IMR-90 (cell line): Measurements from ENCODE around the gene SMKR1. TPM values are rescaled to one million over a fixed set of nuclear protein-coding genes. Genes with fewer than 3 reads are reported as not detected.

ENCODE experiments used
- ATAC-seq: fragments of 200-7000 bp; cut with Tn5 transposase; 2 replicates; pipeline ENCODE4 v1.9.1; 2020; ENCODE audit warnings: low read depth, mild to moderate bottlenecking, moderate library complexity
- BruUV-seq: library from RNA; stranded (reverse); fragments of 400-500 nt; replicated peaks from 2 replicates; lab custom pipeline; 2021; lab: Mats Ljungman, UMichigan
- CTCF ChIA-PET: fragments of 300-600 bp; formaldehyde crosslinking; extraction: SDS; loops from one replicate; lab custom pipeline; 2021; ENCODE audit warnings: antibody characterized with exemption; lab: Yijun Ruan, JAX
- POLR2A ChIA-PET: fragments of 300-600 bp; sonication (Branson Sonifier 250); formaldehyde crosslinking; loops from one replicate; lab custom pipeline; 2022; ENCODE audit warnings: antibody characterized with exemption; ENCODE audit not compliant: unreplicated experiment; lab: Charles Lee
- DNase-seq: peaks from one replicate; pipeline ENCODE4 v3.0.0; 2013
- H2AFZ ChIP-seq: replicated peaks from 2 replicates; pipeline ENCODE3; 2013; ENCODE audit warnings: low read length, mild to moderate bottlenecking; ENCODE audit not compliant: poor library complexity
- H2AK5ac ChIP-seq: 2 replicates; pipeline ENCODE4 v1.6.1; 2013; ENCODE audit warnings: low read depth, low read length, inconsistent platforms
- H2AK9ac ChIP-seq: replicated peaks from 2 replicates; pipeline ENCODE3; 2013; ENCODE audit warnings: mild to moderate bottlenecking, low read depth, low read length, moderate library complexity; ENCODE audit not compliant: poor library complexity
- H2BK120ac ChIP-seq: 2 replicates; pipeline ENCODE4 v1.6.1; 2013; ENCODE audit warnings: low read depth, low read length, inconsistent platforms
- H2BK15ac ChIP-seq: 3 replicates; pipeline ENCODE4 v1.6.1; 2013; ENCODE audit warnings: low read depth, low read length, inconsistent platforms
- H2BK20ac ChIP-seq: 2 replicates; pipeline ENCODE4 v1.6.1; 2013; ENCODE audit warnings: low read depth, mild to moderate bottlenecking, inconsistent platforms, low read length, moderate library complexity
- H2BK5ac ChIP-seq: 2 replicates; pipeline ENCODE4 v1.6.1; 2013; ENCODE audit warnings: mild to moderate bottlenecking, low read depth, low read length, inconsistent platforms; ENCODE audit not compliant: poor library complexity, severe bottlenecking
- H3K14ac ChIP-seq: replicated peaks from 2 replicates; pipeline ENCODE4 v1.6.1; 2013; ENCODE audit warnings: low read depth, low read length, inconsistent platforms
- H3K18ac ChIP-seq: 2 replicates; pipeline ENCODE4 v1.6.1; 2013; ENCODE audit warnings: low read depth, low read length, control low read depth
- H3K23ac ChIP-seq: 2 replicates; pipeline ENCODE4 v1.6.1; 2013; ENCODE audit warnings: low read depth, low read length, inconsistent platforms
- H3K27ac ChIP-seq: 2 replicates; pipeline ENCODE4 v1.5.1; 2013; ENCODE audit warnings: mild to moderate bottlenecking, control low read depth, low read length; ENCODE audit not compliant: insufficient read depth
- H3K27me3 ChIP-seq: 2 replicates; pipeline ENCODE4 v1.6.1; 2013; ENCODE audit warnings: low read length; ENCODE audit not compliant: control insufficient read depth, insufficient read depth
- H3K36me3 ChIP-seq: 2 replicates; pipeline ENCODE4 v1.6.1; 2013; ENCODE audit warnings: low read length, mixed read lengths; ENCODE audit not compliant: control insufficient read depth, insufficient read depth
- H3K4ac ChIP-seq: 2 replicates; pipeline ENCODE4 v1.6.1; 2013; ENCODE audit warnings: low read depth, low read length, inconsistent platforms
- H3K4me1 ChIP-seq: 2 replicates; pipeline ENCODE4 v1.6.1; 2013; ENCODE audit warnings: low read length, mixed read lengths; ENCODE audit not compliant: control insufficient read depth, insufficient read depth
- H3K4me2 ChIP-seq: 2 replicates; pipeline ENCODE4 v1.6.1; 2013; ENCODE audit warnings: low read depth, mild to moderate bottlenecking, control low read depth, low read length, moderate library complexity
- H3K4me3 ChIP-seq: 2 replicates; pipeline ENCODE4 v1.5.1; 2013; ENCODE audit warnings: low read depth, mild to moderate bottlenecking, control low read depth, low read length, moderate library complexity; ENCODE audit not compliant: insufficient read depth
- H3K56ac ChIP-seq: 2 replicates; pipeline ENCODE4 v1.6.1; 2013; ENCODE audit warnings: low read length, inconsistent platforms; ENCODE audit not compliant: insufficient read depth; ENCODE audit errors: extremely low read depth
- H3K79me1 ChIP-seq, 2 experiments: 2 replicates each; pipeline ENCODE4 v1.6.1; 2013; ENCODE audit warnings: low read length in 2 of 2, inconsistent platforms in 1 of 2, low read depth in 1 of 2
- H3K9ac ChIP-seq: 2 replicates; pipeline ENCODE4 v1.6.1; 2013; ENCODE audit warnings: low read depth, low read length, control low read depth
- H3K9me1 ChIP-seq: 2 replicates; pipeline ENCODE4 v1.6.1; 2013; ENCODE audit warnings: low read length, inconsistent platforms; ENCODE audit not compliant: insufficient read depth
- H3K9me3 ChIP-seq: 2 replicates; pipeline ENCODE4 v1.6.1; 2013; ENCODE audit warnings: low read length; ENCODE audit not compliant: control insufficient read depth, insufficient read depth
- H4K20me1 ChIP-seq: 2 replicates; pipeline ENCODE4 v1.6.1; 2013; ENCODE audit warnings: low read length, inconsistent platforms; ENCODE audit not compliant: insufficient read depth
- H4K5ac ChIP-seq: 2 replicates; pipeline ENCODE4 v1.6.1; 2013; ENCODE audit warnings: mild to moderate bottlenecking, low read depth, low read length, control low read depth
- H4K8ac ChIP-seq, 2 experiments: 2 replicates each; pipeline ENCODE4 v1.6.1; 2013; ENCODE audit warnings: low read depth in 2 of 2, low read length in 2 of 2, control low read depth in 1 of 2, inconsistent platforms in 1 of 2
- H4K91ac ChIP-seq: 2 replicates; pipeline ENCODE4 v1.6.1; 2013; ENCODE audit warnings: low read depth, low read length, inconsistent platforms; ENCODE audit not compliant: insufficient read depth
- CHD1 ChIP-seq: IDR thresholded peaks from 2 replicates; pipeline ENCODE4 v1.6.1; 2012; ENCODE audit warnings: low read depth, low read length, improper control_type of control experiment
- CTCF ChIP-seq: conservative IDR thresholded peaks from 2 replicates; pipeline ENCODE4 v1.5.1; 2012; ENCODE audit warnings: mild to moderate bottlenecking, low read depth, low read length, improper control_type of control experiment
- ELK1 ChIP-seq: fragments of 150-350 bp; IDR thresholded peaks from 2 replicates; pipeline ENCODE4 v1.6.1; 2016; ENCODE audit warnings: low read depth, mild to moderate bottlenecking, low read length, moderate library complexity, borderline replicate concordance
- NFE2L2 ChIP-seq: fragments of 150-350 bp; IDR thresholded peaks from 2 replicates; pipeline ENCODE4 v1.6.1; 2016; ENCODE audit warnings: low read depth, mild to moderate bottlenecking, low read length
- RFX5 ChIP-seq: IDR thresholded peaks from 2 replicates; pipeline ENCODE4 v1.8.0; 2012; ENCODE audit warnings: low read depth, mild to moderate bottlenecking, low read length, moderate library complexity
- WGBS, 2 experiments: methylation state at CpG; one replicate each; pipeline versions ENCODE4 v1.1.5 to v1.1.7; 2013; ENCODE audit warnings: missing lambda C conversion rate in 2 of 2; ENCODE audit not compliant: insufficient read length in 1 of 2; ENCODE audit errors: extremely low coverage in 2 of 2; 5-methylcytosine and 5-hydroxymethylcytosine counted together
- dilution Hi-C: fragments of 300-500 bp; cut with HindIII; formaldehyde crosslinking; loops from one replicate; pipeline ENCODE4 v1.14.3; 2018; ENCODE audit warnings: low sequenced_read_pairs; ENCODE audit not compliant: unreplicated experiment
- in situ Hi-C: fragments of 300-500 bp; cut with MboI; formaldehyde crosslinking; loops from 3 replicates; pipeline ENCODE4 v1.14.3; 2019; ENCODE audit warnings: low sequenced_read_pairs, inconsistent platforms, mixed read lengths
- intact Hi-C: fragments of 100-400 bp; cut with micrococcal nuclease; formaldehyde crosslinking; loops from 2 replicates; pipeline ENCODE4 v1.10.0; 2022
- polyA plus RNA-seq, 3 experiments: library from polyadenylated mRNA; depleted of rRNA; stranded (reverse); fragments of >200 nt; gene quantifications; 2 replicates each; pipeline ENCODE4 v1.2.3, GENCODE V29; 2012; ENCODE audit warnings: low replicate concordance in 1 of 3
- total RNA-seq: library from RNA; depleted of rRNA; stranded (reverse); fragments of >200 nt; gene quantifications from 2 replicates; pipeline ENCODE4 v1.2.3, GENCODE V29; 2012

The SMKR1 gene
- total and polyA plus RNA-seq, 2 of the 4 experiments (the other 2 are of a cell fraction): 0.26 TPM; not detected in 1

GRCh38 chr7:129495987-129496386 is 6.3 kb upstream of the SMKR1 start:
- no TSS peak for BruUV-seq
- intact Hi-C loops: no loop called here

More at GRCh38 chr7:129495987-129496386, 6.3 kb upstream of the SMKR1 start:
- Histone ChIP-seq H4K91ac (no peak overlapping the region), H4K20me1 (no peaks in the 10 kb centered on the region), H3K9me3 (no peaks in the 10 kb centered on the region), H3K36me3 (no peaks in the 10 kb centered on the region), H3K27me3 (peaks cover 6% of the 10 kb centered on the region), H3K23ac (no peak overlapping the region), H3K9me1 (no peaks in the 10 kb centered on the region), H4K5ac (no peak overlapping the region), H2BK15ac (no peak overlapping the region), H2AFZ (no peak overlapping the region), H3K4me3 (no peak overlapping the region), H2BK20ac (no peak overlapping the region), H3K4ac (no peak overlapping the region), H3K4me1 (peaks cover 3% of the 10 kb centered on the region; the same call in 1 of the 2 replicates), H2AK9ac (no peak overlapping the region), H2BK120ac (no peak overlapping the region), H3K14ac (no peak overlapping the region), H3K79me1 (no peaks in the 10 kb centered on the region), H3K4me2 (no peak overlapping the region), H4K8ac (no peak overlapping the region), H3K56ac (no peak overlapping the region), H2BK5ac (no peak overlapping the region), H3K27ac (no peak overlapping the region), H3K9ac (no peak overlapping the region), H3K18ac (no peak overlapping the region), H2AK5ac (no peak overlapping the region)
- dilution Hi-C loops: no loop called here
- TF ChIP-seq CTCF: no peak
- TF ChIP-seq RFX5: no peak
- no peak for TF ChIP-seq NFE2L2
- TF ChIP-seq ELK1: no peak
- TF ChIP-seq CHD1: no peak
- ChIA-PET POLR2A (no interaction called here), CTCF (interaction anchor here (0.5 kb wide), 1 partner anchor 146 kb away, joined by 3 read pairs; no protein-coding TSS in a partner anchor)
- no peak for ATAC-seq
- DNase-seq: no peak
- WGBS, 2 experiments: no CpG with 5 or more reads among the region's 1 CpG
- in situ Hi-C loops: loop anchor here (25.0 kb wide), 1 partner anchor 516 kb away; no protein-coding TSS in a partner anchor
